Frontal cortex (tissue), 4 donors: ENCODE measurements around the gene B3GNT7. TPM values are rescaled to one million over a fixed set of nuclear protein-coding genes. Genes with fewer than 3 reads are reported as not detected.
"Not testable (repeated sequence)": the region's sequence is repeated elsewhere in the genome, so short reads cannot be mapped to it uniquely, and the experiment has no call there.

Source experiments
- DNase-seq, 2 donors: peaks; one replicate each; pipeline ENCODE4 v3.0.0; 2012; ENCODE audit warnings: low spot score in 2 of 2
- FAIRE-seq: peaks from 2 replicates; lab custom pipeline; 2012; peaks lifted over from hg19 to GRCh38; lab: Jason Lieb, UNC
- total RNA-seq: library from RNA; depleted of rRNA; stranded (reverse); fragments of >200 nt; gene quantifications from one replicate; pipeline ENCODE4 v1.2.3, GENCODE V29; 2014
- donor health status: control.
- donor health status: control.
- donor health status: control.

The B3GNT7 gene, protein sequence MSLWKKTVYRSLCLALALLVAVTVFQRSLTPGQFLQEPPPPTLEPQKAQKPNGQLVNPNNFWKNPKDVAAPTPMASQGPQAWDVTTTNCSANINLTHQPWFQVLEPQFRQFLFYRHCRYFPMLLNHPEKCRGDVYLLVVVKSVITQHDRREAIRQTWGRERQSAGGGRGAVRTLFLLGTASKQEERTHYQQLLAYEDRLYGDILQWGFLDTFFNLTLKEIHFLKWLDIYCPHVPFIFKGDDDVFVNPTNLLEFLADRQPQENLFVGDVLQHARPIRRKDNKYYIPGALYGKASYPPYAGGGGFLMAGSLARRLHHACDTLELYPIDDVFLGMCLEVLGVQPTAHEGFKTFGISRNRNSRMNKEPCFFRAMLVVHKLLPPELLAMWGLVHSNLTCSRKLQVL
- 0.82 TPM for total RNA-seq

DNA sequence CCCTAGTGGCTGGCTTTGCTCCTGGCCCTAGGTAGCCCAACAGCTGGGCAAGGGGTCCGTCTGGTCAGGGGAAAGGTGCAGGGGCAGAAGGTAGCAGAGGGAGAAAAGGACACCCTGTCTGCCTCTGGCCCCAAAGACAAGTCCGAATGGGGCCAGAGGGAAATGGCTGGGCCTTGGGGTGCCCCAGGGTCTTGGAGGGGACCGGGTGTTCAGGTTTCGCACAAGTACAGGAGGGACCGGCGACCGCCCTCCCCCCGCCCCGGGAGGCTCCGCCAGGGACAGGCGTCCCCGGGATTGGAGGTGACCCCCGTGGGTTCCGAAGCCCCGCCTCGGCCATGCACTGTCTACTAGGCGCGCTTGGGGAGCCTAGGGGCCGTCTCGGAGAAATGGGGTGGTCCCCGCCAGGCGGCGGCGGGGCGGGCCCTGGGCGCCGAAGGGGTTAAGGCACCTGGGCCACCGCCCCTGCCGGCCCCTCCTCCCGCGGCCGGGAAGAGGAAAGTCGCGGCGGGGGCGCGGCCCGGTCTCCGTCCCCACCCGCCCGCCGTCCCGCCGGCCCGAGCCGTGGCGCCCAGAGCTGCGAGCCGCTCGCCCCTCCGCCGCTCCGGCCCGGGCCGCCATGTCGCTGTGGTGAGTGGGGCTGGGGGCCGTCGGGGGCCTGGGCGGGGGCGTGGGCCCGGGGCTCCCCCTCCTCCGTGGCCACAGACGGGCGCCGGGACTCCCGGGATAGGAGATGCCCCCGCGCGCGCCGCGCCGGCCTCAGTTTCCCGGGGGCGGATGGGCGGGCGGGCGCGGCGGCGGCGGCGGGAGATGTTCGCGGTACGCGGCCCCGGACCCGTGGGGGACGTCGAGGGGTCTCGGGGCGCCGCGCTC, at the start of gene B3GNT7:
Gene B3GNT7 (plus strand): TSS at position 523 of the 870 bp plus-strand sequence. CDS start 94 bp downstream, at position 617.
- DNase-seq (peak; percentile 39 to 50), FAIRE-seq (no peak)

DNA sequence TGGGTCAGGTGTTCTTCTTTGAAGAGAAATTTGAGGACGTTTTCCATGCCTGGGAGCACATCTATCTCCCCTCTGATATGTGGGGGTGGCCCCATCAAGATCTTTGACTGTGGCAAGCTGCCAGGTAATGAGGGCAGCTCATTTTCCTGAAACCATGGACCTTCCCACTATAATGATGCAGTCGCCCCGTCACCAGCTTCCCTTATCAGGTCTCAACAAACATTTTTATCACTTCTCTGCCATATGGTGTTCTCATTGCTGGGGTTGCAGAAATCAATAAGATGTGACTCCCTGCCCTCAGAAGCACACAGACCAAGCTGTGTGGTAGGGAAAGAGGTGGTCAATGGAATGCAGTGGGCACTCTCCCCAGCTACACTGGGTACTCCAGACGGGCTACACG, 48.4 kb upstream of the B3GNT7 start:
- FAIRE-seq = no peak
- DNase-seq = no peak

DNA sequence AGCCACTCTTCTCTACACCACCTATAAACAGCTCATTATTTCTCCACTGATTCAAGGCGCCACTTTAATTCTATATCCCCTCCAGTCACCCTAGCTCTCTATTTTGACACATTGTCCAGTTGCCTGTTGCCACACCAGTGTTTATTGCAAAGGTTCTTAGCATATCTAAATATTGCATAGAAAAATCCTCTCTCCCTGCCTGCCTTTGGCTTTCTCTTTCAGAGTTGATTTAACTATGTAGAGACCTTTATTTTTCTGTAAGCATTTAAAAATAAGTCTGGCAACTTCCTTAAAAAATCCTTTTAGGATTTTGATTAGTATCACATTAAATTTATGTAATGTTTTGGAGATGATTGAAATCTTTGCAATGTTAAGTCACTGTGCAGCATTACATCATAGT, 47.9 kb upstream of the B3GNT7 start:
- no peak for DNase-seq
- no peak for FAIRE-seq

DNA sequence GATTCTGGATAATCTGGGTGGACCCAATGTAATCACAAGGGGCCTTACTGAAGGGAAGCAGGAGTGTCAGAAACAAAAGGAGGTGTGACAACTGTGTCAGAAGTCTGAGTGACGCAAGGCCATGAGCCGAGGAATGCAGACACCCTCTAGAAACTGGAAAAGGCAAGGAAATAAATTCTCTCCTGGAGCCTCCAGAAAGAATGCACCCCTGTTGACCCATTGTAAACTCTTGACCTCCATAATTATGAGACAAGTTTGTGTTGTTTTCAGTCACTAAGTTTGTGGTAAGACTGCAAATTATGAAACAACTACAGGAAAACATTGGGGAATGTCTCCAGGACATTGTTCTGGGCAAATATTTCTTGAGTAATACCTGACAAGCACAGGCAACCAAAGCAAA, 47.3 kb upstream of the B3GNT7 start:
- DNase-seq = no peak
- no peak for FAIRE-seq

DNA sequence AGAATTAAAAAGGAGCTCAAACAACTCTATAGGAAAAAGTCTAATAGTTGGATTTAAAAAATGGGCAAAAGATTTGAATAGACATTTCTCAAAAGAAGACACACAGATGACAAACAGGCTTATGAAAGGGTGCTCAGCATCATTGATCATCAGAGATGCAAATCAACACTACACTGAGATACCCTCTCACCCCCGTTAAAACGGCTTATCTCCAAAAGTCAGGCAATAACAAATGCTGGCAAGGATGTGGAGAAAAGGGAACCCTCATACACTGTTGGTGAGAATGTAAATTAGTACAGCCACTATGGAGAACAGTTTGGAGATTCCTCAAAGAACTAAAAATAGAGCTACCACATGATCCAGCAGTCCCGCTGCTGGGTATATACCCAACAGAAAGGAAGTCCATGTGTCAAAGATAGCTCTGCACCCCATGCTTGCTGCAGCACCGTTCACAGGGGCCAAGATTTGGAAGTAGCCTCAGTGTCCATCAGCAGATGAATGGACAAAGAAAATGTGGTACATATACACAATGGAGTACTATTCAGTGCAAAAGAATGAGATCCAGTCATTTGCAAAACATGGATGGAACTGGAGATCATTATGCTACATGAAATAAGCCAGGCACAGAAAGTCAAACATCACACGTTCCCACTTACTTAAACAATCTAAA, 46.7 kb upstream of the B3GNT7 start:
- FAIRE-seq = peak; percentile 72

DNA sequence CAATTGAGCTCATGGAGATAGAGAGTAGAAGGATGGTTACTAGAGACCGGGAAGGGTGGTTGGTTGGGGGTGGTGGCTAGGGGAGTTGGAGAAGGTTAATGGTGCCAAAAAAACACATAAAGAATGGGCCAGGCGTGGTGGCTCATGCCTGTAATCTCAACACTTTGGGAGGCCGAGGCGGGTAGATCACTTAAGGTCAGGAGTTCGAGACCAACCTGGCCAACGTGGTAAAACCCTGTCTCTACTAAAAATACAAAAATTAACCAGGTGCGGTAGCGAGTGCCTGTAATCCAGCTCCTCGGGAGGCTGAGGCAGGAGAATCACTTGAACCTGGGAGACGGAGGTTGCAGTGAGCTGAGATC, 46.2 kb upstream of the B3GNT7 start:
- DNase-seq, FAIRE-seq: not testable (repeated sequence)

More for the DNA sequence above, 46.7 kb upstream of the B3GNT7 start:
- DNase-seq = peak in 1 of 2 donors; percentile 44

DNA sequence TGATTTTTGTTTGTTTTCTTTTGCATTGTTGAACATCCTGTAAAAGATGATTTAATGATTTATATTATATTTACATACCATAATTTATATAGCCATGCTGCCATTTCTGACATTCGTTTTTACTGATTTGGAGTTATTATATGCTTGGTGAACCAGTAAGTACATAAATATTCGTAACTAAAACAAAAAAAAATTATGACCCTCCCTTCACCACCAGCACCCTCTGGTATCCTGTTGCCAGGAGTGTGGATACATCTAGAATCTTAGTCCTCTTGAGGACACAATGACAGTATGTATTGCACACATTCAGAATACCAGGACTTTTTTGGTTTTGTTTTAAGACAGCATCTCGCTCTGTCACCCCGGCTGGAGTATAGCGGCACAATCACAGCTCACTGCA, 43.9 kb upstream of the B3GNT7 start:
- DNase-seq = no peak
- no peak for FAIRE-seq

DNA sequence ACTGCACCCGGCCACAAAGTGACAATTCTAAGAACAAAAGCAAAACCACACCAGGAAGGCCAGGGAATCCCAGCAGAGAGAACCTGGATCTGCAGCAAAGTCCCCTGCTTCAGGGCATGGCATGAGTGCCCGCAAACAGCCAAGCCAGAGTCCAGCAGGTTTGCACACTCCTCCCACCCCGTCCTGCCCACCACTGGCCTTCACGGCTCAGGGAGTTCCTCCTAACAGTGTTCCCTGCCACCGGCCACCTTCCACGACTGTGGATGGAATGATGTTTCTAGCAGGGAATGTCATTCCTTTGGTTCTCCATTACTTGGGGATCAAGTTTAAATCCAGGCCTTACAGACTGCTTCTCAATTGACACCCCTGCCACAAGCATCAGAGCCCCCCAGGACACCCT, 42.0 kb upstream of the B3GNT7 start:
- no peak for DNase-seq
- FAIRE-seq = no peak

DNA sequence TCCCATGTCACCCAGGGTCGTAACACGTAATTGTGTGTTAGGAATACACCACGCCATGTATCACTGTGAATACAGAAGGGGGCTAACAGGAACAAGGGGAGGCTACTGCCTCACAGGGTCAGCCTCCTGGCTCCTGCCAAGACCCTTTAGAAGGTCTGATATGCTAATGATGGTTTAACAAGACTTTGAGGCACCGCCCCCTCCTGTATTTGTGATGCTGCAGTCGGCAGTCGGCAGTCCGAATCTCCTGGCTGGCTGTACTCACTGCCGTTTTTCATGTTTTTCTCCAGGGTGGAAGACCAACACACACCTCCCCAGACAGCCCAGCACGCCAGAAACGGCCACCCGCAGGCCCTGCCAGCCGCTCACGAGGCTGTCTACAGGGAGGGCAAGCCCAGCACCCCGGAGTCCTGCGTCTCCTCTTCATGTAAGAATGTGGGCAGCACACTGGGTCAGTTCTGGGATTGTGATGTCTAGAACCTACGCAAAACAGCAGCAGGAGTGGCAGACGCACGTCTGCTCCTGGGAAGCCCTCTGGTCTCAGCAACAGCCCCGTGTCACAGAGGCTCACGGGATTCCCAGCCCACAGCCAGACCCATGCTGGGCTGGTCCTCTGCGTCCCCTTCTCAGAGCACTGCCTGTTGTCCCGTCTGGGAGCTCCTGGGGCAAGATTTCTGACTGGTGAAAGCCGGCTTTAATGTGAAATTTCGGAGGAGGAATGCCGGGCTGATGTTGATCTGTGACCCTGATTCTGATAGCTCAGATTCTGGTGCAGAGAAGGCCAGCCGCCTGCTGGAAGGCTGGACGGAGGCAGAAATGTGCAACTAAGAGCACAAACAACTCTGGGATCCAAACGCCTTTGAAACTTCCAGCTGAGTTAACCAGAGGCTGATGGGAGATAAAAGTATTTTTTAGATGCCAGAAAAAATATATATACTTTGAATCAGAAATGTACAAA, 39.7 kb upstream of the B3GNT7 start:
- FAIRE-seq (no peak), DNase-seq (no peak)

DNA sequence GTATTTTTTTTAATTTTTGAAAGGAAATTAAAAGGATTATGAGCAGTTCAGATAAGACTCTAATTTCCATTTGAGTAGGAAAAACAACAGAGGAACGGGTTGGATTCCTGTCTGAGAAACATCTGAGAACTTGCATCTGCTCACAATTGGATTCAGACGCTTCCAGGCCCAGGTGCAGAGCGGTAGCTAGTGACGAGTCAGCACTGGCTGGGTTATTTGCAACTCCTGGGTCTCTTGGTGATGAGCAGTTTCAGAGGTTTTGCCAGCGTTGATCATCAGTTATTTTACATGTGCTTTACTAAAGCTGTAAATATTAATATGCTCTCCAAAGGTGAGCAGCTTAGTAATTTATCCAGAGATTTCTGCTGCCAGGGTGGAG, 39.1 kb upstream of the B3GNT7 start:
- DNase-seq (no peak), FAIRE-seq (no peak)

DNA sequence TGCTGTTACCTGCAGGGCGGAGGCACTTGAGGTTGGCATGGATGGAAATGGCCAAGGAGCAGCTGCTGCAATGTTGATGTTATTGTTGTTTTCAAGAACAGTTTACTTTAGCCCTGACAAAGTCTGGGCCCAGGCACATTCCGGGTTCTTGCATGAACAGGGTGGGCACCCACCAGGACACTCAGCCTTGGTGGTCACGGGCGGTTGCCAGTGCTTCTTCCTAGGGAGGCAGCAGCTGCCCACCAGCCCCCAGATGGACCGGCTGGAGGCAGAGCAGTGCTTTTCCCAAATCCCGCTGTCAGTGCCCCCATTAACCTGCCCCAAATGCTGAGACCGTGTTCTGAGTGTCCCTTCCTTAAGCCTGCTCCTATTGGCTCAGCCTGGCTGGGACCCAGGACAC, 38.5 kb upstream of the B3GNT7 start:
- no peak for DNase-seq
- FAIRE-seq = no peak

DNA sequence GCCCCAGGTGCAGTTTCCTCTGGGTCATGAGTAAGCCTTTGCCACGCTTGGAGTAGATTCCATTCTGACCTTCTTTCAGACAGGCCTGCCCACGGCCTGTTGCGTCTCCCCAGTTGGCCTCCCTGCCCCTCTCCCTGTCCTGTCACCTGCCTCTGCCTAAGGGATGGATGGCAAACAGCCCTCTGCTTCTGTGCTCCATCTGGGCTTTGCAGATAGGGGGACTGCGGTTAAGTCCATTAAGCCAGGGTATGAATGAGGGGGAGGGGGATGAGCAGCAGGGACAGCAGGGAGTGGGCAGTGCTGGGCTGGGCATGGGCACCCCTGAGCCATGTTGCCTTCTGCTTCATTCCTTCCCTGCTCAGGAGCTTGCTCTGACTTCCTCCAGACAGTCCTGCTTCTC, 37.6 kb upstream of the B3GNT7 start:
- FAIRE-seq (no peak), DNase-seq (no peak)

DNA sequence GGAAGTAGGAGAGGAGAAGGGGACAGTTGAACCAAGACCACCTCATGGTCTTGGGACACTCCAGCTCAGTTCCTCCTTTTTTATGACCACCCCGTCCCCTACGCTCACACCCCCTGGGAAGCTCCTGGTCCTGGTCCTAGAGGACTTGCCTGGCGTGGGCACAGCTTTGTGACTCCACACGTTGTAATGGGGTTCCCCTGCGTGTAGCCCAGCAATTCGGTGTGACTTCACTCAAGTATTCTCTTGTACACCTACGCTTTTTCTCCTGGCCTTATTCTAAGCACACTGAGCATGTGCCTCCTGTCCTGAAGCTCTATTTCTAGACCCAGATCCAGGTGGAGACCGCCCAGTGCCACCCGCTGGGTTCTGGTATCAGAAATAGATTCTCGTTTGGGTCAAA, 36.1 kb upstream of the B3GNT7 start:
- DNase-seq = no peak

DNA sequence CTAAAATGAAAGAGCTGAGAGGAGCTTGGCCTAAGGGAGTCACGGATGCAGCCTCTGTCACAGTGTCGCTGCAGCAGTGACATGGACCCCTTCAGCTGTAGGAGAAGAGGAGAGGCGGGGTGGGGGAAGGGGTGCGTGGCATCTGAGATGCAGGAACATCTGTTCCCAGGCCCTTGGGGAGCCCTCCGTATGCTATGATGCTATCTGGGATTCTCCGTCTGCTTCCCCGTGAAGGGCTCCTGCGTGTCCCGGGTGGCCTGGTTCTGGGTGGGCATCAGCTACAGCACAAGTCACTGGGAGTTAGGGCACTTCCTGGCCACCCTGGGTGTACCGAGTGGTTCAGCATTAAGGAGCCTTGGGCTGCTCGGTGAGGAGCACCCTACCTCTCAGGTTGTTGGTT, 35.6 kb upstream of the B3GNT7 start:
- no peak for FAIRE-seq
- DNase-seq = no peak

More for the DNA sequence above, 36.1 kb upstream of the B3GNT7 start:
- FAIRE-seq = no peak

DNA sequence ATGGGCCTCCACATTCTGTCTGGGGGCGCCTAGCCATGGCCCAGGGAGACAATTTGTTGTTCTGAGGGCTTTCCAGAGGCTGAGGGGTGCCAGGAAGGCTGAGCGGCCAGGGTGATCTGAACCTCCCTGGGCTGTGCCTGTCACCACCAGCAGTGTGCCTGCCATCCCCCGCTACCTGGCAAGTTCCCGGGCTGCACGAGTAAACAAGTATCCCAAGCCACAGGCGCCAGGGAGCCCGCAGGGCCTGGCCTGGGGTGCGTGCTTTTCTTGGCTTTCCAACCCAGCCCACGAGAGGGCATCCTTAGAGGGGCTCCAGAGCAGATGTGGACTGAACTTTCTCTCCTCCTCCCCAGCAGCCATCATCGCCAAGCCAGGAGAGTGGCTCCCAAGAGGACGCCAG, 35.1 kb upstream of the B3GNT7 start:
- FAIRE-seq = no peak

DNA sequence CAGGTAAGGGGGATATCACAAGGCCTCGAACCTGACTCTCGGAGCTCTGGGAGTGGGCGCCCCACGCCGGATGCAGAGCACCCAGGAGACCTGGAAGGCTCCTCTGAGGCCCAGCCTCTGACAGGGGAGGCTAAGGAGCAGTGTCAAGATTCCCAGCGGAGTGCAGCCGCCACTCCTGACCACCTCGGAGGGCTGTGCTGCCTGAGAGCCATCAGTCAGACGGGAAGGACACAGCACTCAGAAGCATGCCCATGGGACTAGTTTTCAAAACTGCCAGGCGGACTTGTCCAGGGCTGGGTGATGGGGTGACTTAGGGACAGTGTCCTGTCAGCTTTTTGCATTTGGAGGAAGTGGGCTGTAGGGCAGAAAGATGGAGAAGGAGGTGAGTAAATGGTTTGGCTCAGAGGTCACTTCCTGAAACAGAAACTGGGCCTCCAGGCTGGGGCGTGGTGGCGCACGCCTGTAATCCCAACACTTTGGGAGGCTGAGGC, 34.6 kb upstream of the B3GNT7 start:
- FAIRE-seq (no peak), DNase-seq (no peak)

More for the DNA sequence above, 35.1 kb upstream of the B3GNT7 start:
- DNase-seq = no peak

DNA sequence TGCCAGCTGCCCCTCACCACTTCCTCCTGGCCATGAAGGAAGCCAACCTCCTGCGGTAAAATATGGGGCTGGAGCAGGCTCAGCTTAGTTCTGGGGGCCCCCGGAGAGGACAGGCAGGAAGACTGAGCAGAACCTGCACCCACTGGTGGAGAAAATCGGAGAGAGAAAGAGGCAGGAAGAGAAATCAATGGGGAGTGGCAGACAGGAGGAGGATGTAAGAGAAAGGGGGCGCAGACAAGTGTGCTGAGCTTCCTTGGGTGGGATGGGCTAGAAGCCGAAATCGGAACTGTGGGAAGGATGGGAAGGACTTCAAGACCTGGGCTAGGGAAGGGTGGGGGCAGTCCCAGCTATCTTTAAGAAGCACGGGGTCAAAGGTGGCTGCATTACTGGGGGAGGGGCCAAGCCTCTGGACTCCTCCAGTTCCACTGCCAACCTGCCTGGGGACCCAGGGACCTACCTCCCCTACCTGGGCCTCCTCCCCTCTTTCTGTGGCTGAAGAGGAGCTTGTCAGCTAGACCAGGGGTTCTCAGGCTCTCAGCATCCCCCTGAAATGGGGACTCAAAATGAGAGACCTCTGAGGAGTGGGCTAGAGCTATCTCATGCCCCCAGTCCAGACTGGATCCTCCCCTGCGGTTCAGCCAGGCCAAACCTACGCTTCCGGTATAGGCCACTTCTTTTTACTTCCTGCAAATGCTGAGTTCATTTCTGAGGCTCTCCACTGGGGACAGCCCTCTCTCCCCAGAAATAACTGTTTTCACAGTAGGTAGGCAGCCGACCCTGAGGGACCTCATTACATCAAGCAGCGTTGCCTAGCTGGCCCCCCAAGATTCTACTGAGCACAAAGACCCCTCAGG, 33.6 kb upstream of the B3GNT7 start:
- no peak for DNase-seq
- FAIRE-seq = no peak

DNA sequence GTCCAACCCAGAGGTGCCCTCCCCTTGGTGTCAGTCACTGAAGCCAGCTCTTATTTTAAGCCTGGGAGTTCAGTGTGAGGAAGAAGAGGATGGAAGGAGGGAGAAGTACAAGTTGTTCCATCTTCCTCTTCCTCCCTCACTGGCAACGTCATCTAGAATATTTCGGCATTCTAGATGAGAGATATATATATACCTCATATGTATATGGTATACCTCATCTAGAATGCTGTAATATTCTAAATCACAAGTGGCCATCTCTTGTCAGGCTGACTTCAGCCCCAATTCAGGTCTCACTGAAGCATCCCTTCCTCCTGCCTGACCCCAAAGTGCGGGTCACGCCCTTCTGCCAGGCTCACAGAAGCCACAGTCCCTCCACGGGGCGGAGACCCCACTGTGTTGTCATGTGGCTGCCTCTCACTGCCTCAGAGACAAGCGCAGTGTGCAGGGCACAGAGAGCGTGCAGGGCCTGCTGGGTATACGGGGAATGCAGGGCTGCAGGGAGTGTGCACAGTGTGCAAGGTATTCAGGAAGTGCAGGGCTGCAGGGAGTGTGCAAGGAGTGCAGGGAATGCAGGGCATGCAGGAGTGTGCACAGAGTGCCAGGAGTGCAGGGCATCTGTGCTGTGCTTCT, 32.8 kb upstream of the B3GNT7 start:
- no peak for FAIRE-seq

More for the DNA sequence above, 32.8 kb upstream of the B3GNT7 start:
- DNase-seq = no peak
